Omental fat pad (tissue), 4 donors: ENCODE data around the gene PCK2. TPM values are rescaled to one million over a fixed set of nuclear protein-coding genes. Genes with fewer than 3 reads are reported as not detected.

Experiments used
- ATAC-seq: fragments of 150-250 bp; one replicate; pipeline ENCODE4 v1.9.1; 2016; ENCODE audit warnings: mild to moderate bottlenecking, moderate library complexity; ENCODE audit not compliant: low FRiP score
- DNase-seq: peaks from one replicate; pipeline ENCODE4 v3.0.0-alpha.2; 2019; ENCODE audit warnings: low spot score
- CTCF ChIP-seq, 3 donors: fragments of 450-650 bp; IDR thresholded peaks; one replicate each; pipeline ENCODE4 v1.5.1; 2016 to 2017; ENCODE audit warnings: antibody characterized with exemption in 3 of 3, mild to moderate bottlenecking in 3 of 3, moderate library complexity in 2 of 3
- total RNA-seq, 4 donors: library from RNA; depleted of rRNA; stranded (reverse); fragments of >200 nt; gene quantifications; one replicate each; pipeline ENCODE4 v1.1.0, GENCODE V29; 2016

Gene PCK2
- total RNA-seq, 4 donors from 2014 or later, result 33.6 to 53.4 (median 42.9) TPM

GRCh38 chr14:24121210-24121609 is 27.1 kb downstream of the PCK2 start:
- DNase-seq, result no peak
- ATAC-seq, result no peak
- no peak for TF ChIP-seq CTCF (IDR thresholded peaks at IDR 0.05)

DNA sequence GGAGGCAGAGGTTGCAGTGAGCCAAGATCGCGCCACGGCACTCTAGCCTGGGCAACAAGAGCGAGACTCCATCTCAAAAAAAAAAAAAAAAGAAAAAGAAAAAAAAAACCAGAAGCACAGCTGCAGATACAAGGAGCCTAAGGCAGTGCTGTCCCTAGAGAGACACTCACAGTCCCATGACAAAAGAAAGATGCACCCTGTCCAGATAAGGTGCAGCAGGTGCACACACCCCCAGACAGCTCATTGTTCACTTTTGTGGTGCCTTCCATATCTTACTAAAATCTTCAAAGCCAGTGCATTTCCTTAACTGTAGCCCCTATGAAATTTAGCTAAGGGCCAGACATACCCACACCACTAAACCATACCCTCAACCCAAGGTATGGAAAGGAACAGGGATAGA is 28.3 kb downstream of the PCK2 start:
- no peak for ATAC-seq
- no peak for DNase-seq
- no peak for TF ChIP-seq CTCF (IDR thresholded peaks at IDR 0.05)

GRCh38 chr14:24122898-24123297 is 28.8 kb downstream of the PCK2 start:
- DNase-seq (no peak), ATAC-seq (no peak)
- TF ChIP-seq CTCF (IDR thresholded peaks at IDR 0.05), result no peak

- DNase-seq (no peak), ATAC-seq (no peak)
- no peak for TF ChIP-seq CTCF (IDR thresholded peaks at IDR 0.05)
Observed at GRCh38 chr14:24123424-24124417, 29.6 kb downstream of the PCK2 start.

GRCh38 chr14:24126939-24127338 is 32.8 kb downstream of the PCK2 start:
- ATAC-seq (no peak), DNase-seq (no peak)
- TF ChIP-seq CTCF (IDR thresholded peaks at IDR 0.05), result no peak

DNA sequence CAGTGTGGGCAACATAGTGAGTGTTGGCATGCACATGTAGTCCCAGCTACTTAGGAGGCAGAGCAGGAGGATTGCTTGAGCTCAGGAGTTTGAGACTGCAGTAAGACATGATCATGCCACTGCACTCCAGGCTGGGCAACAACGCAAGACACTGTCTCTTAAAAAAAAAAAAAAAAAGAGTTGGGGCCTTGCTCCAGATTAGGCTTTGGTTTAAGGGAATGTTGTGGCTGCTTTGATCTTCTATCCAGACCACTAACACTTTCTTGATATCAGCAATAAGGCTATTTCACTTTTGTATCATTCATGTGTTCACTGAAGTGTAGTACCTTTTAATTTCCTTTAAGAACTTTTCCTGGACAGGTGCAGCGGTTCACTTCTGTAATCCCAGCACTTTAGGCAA is 33.6 kb downstream of the PCK2 start:
- no peak for DNase-seq
- no peak for ATAC-seq
- TF ChIP-seq CTCF (IDR thresholded peaks at IDR 0.05), result no peak
